ENCODE measurements around the gene TBC1D2B.
A peak's percentile ranks its signal among the peaks of the same experiment; 100 is the strongest.

TBC1D2B gene

GRCh38 chr15:78077053-78077870 is at the start of gene TBC1D2B:
TBC1D2B (minus strand) TSS chr15:78077711; CDS start chr15:78077652, 59 bp downstream.
- DNase-seq = peak; percentile 1

DNA sequence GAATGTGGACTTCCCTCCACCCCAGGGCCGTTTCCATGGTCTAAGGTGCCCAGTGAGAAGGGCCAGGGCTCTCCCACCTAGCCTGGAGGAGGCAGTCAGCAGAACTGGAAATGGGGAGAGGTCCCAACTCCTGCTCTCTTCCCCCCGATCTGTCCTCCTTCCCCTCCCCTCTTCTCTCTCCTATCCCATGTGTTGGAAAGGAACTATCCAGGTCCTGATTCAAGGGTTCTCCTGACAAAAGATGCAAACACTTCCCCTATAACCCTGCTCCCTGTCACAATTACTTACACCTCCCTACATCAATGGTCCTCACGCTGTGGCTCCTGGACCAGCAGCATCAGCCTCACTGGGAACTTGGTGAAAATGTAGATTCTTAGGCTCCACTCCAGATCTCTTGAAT is 47.8 kb upstream of the TBC1D2B start:
- DNase-seq = no peak

- no peak for DNase-seq
Observed at GRCh38 chr15:78120523-78120922, 43.0 kb upstream of the TBC1D2B start.

- DNase-seq = no peak
Observed at GRCh38 chr15:78112551-78112950, 35.0 kb upstream of the TBC1D2B start.

GRCh38 chr15:78111788-78112187 is 34.3 kb upstream of the TBC1D2B start:
- DNase-seq = no peak

DNA sequence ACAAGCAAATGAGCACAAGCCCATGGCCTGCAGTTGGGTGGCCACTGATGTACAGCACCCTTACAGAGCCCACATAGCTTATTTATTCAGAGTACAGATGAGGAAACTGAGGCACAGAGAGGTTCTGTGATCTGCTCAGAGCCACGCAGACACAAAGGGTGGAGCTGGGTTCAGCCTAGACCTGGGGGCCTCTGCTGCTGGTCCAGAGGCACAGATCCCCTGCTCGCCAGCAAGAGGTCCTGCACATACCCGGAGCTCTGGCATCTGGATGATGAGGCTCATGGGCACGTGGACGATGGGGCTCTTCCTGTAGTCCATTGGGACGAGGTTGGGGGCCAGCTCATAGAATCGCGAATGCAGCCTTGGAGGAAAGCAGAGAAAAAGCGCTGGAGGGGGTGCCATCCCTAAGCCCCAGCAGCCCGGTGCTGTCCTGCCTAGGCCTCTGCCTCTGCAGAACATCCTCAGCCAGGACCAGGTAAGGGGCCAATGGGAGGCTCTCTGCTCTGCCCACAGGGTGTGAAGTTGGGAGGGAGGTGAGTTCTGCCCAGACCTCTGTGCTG is 33.5 kb upstream of the TBC1D2B start:
- DNase-seq = no peak

GRCh38 chr15:78110096-78110495 is 32.6 kb upstream of the TBC1D2B start:
- no peak for DNase-seq

GRCh38 chr15:78109156-78109555 is 31.6 kb upstream of the TBC1D2B start:
- no peak for DNase-seq

DNA sequence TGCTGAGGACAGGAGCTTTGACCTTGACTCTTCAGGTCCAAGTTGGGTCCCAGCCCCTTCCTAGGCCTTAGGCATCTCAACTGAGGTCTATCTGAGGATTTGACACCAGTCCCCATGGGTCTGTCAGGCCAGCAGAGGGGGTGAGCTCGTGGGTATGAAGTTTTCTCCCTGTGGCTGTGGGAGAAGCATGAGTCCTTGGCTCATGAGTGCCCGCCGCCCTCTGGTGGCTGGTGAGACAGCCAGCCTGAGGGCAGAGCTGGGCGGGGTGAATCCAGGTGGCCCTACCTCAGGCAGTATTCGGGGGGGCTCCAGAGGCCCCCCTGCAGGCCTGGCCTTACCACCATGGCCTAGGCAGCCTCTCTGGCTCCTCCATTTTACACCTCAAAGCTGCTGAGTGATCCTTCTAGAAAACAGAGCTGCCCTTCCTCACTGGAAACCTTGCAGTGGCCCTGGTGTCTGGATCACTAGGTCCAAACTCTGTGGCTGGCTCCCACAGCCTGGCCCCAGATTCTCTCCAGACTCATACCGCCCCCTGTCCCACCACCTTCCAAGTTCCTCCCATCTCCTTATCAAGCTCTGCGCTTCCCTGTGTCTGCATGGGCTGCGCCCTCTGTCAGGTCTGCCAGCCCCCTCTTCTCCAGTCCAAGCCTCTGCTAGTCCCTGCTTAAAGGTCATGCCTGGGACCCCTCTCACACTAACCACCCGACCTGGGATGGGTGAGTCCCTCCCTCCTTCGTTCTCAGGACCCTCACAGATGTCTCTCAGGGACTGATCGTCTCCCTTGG is 31.0 kb upstream of the TBC1D2B start:
- peak; percentile 7 for DNase-seq

- DNase-seq = no peak
Observed at GRCh38 chr15:78107471-78107870, 30.0 kb upstream of the TBC1D2B start.

- no peak for DNase-seq
Observed at GRCh38 chr15:78105476-78106241, 28.1 kb upstream of the TBC1D2B start.

DNA sequence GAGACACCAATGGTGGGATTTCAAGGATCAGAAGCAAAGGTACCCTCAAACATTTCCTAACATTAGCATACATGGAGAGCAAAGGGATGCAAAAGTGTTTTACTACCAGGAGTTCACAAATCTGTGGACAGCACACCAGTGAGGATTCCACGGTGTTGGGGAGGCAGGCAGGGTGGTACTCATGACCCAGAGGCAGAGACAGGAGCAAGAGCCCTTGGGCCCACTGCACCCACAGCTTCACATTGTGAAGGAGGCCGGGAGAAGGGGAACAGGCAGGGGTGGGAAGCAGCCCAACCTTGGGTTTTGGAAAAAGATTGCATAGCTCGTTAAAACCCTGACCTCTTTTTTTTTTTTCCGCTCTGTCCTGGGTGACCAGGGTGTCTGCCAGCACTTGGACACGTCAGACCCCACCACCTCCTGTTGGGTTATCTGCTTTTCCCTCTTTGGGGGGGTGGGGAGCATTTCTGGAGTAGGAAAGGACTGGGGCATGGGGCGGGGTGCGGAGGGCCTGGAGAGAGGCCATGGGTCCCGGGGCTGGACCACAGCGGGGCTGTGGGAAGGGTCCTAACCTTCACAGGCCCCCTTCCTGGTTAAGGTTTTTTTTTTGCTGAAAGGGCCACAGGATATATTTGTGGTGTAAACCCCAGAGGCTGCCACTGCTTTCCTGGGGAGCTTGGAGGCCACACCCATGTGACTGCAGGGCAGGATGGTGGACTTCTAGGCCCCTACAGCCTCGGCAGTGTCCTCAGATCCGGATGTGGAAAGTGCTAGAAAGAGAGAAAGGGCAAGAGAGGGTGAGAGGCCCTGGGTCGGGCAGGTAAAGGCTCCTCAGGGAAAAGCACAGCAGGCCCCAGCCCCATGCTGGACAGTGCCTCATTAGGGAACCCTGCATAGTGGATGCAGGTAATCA is 27.3 kb upstream of the TBC1D2B start:
- DNase-seq = no peak

GRCh38 chr15:78104119-78104479 is 26.6 kb upstream of the TBC1D2B start:
- DNase-seq = no peak

GRCh38 chr15:78103406-78104118 is 26.1 kb upstream of the TBC1D2B start:
- DNase-seq = no peak

GRCh38 chr15:78102741-78103140 is 25.2 kb upstream of the TBC1D2B start:
- no peak for DNase-seq

- no peak for DNase-seq
Observed at GRCh38 chr15:78102211-78102610, 24.7 kb upstream of the TBC1D2B start.

DNA sequence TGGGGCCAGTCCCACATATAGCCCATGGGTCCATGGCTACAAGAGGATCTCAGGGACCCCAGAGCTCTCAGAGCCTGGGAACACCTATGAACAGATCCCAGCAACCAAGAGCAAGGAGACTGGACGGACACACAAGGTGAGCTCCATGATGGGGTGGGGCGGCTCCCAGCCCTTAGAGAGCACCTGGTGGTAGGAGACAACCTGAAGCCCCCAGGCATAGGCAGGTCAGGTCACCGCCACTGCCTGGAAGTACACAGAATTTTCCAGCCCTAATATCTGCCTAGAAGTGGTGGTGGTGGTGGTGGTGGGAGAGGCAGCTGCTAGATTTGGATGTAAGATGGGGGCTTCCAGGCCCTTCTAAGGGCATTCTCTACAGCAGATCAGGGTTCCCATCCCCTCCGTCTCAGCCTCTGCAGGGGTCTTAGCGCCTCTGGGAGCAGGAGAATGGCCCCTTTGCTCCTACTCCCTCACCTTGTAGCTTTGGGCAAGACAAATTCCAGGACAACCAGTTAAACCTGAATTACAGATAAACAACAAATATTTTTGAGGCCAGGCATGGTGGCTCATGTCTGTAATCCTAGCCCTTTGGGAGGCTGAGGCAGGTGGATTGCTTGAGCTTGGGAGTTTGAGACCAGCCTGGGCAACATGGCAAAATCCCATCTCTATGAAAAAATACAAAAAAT is 24.1 kb upstream of the TBC1D2B start:
- DNase-seq = no peak

DNA sequence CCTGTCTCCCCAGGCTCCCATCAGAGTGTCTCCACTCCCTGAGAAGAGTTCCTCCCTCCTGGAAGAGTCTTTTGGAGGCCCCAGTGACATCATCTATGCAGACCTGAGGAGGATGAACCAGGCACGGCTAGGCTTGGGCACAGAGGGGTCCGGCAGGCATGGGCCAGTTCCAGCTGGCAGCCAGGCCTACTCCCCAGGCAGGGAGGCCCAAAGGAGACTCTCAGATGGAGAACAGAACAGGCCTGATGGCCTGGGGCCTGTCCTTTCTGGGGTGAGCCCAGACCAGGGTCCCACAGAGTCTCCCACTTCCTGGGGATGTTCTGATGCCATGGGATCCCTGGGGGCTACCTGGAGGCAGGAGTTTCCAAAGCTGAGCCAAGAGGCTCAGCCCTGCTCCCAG is 23.4 kb upstream of the TBC1D2B start:
- no peak for DNase-seq

- no peak for DNase-seq
Observed at GRCh38 chr15:78098131-78098755, 20.7 kb upstream of the TBC1D2B start.

GRCh38 chr15:78097667-78098066 is 20.2 kb upstream of the TBC1D2B start:
- DNase-seq = no peak

Measured in NCI-H748 treated with DMSO at 0.1 percent for 48 hours (cell line).